ENCODE data around the gene SUCLA2. TPM values are rescaled to one million over a fixed set of nuclear protein-coding genes. Genes with fewer than 3 reads are reported as not detected.

The SUCLA2 gene
- total and polyA plus RNA-seq, 2 of the 8 experiments (the other 6 are each of a cell fraction or from before 2014, with no cell fraction given) = 23.5 to 78.8 TPM

GRCh38 chr13:47991859-47992258 is 9.2 kb downstream of the SUCLA2 start:
- Histone ChIP-seq H3K9me3 (ENCODE audit: insufficient read depth in 2 of 2, low read depth in 1 of 2, low read length in 1 of 2) (no peaks in the 10 kb centered on the region), H3K4me2 (ENCODE audit: insufficient read depth in 1 of 2, low read depth in 2 of 2, low read length in 2 of 2) (no peak overlapping the region), H2BK12ac (ENCODE audit: low read depth, low read length) (no peak overlapping the region), H3K4me3 (ENCODE audit: extremely low read depth in 1 of 4, insufficient read depth in 2 of 4, low read depth in 3 of 4, low read length in 4 of 4) (no peak overlapping the region), H3K9ac (replicated peaks in 1 of 4; ENCODE audit: extremely low read depth in 1 of 4, low read depth in 3 of 4, low read length in 3 of 4) (no peak overlapping the region), H3K23me2 (ENCODE audit: low read depth, low read length) (no peaks in the 10 kb centered on the region), H3K27me3 (replicated peaks in 1 of 4; ENCODE audit: control insufficient read depth in 3 of 4, extremely low read depth in 1 of 4, insufficient read depth in 3 of 4, low read length in 3 of 4) (no peaks in the 10 kb centered on the region), H3K23ac (ENCODE audit: insufficient read length) (no peak overlapping the region), H2BK15ac (ENCODE audit: low read length) (no peak overlapping the region), H3K14ac (ENCODE audit: insufficient read length) (no peak overlapping the region), H3K56ac (replicated peaks; ENCODE audit: insufficient read length, low read depth, low read length) (no peak overlapping the region), H3K27ac (ENCODE audit: low read depth, low read length) (no peak overlapping the region), H2AFZ (ENCODE audit: low read length) (no peak overlapping the region), H3K79me2 (ENCODE audit: control insufficient read depth in 1 of 2, insufficient read depth in 2 of 2, low read length in 2 of 2) (peaks cover 2 to 47% of the 10 kb centered on the region in 2 experiments; a peak in 2 of 4 replicates), H3K4ac (replicated peaks; ENCODE audit: insufficient read length, low read depth, low read length) (no peak overlapping the region), H2BK5ac (ENCODE audit: low read depth, low read length) (no peak overlapping the region), H4K5ac (ENCODE audit: insufficient read length, low read depth, low read length) (no peak overlapping the region), H4K8ac (ENCODE audit: extremely low read depth, insufficient read depth, low read length) (no peak overlapping the region), H3K79me1 (ENCODE audit: low read depth, low read length) (peaks cover 2% of the 10 kb centered on the region; the same call in 1 of the 2 replicates), H2BK20ac (ENCODE audit: low read length) (no peak overlapping the region), H2BK120ac (replicated peaks; ENCODE audit: low read depth, low read length) (no peak overlapping the region), H2AK5ac (ENCODE audit: low read depth, low read length) (no peak overlapping the region), H4K20me1 (replicated peaks in 1 of 2; ENCODE audit: control insufficient read depth in 1 of 2, insufficient read depth in 2 of 2, low read length in 2 of 2) (peaks cover 0 to 2% of the 10 kb centered on the region in 2 experiments), H3K36me3 (ENCODE audit: control insufficient read depth in 2 of 4, insufficient read depth in 4 of 4, low read length in 3 of 4) (peaks cover 4 to 41% (median 10%) of the 10 kb centered on the region in 4 experiments; a peak in 4 of 8 replicates), H4K91ac (replicated peaks; ENCODE audit: insufficient read length, low read length) (no peak overlapping the region), H3K18ac (ENCODE audit: extremely low read depth, low read length) (no peak overlapping the region), H3K4me1 (replicated peaks in 1 of 4; ENCODE audit: control insufficient read depth in 3 of 4, insufficient read depth in 4 of 4, low read length in 3 of 4) (no peaks in the 10 kb centered on the region)
- ChIA-PET POLR2A (ENCODE audit: partially characterized antibody) (no interaction called here), CTCF (ENCODE audit: partially characterized antibody) (interaction anchor here (0.7 to 1.0 kb wide), 2 partner anchors 8 to 189 kb away, joined by 3 read pairs; no protein-coding TSS in a partner anchor)
- no peak for FAIRE-seq
- no peak for DNase-seq (ENCODE audit: low read depth in 1 of 2, low spot score in 2 of 2)
- 86% methylated on average over 4 of the region's 4 CpGs; no CpG with 5 or more reads in 1 of the 2 experiments for WGBS, 2 experiments (ENCODE audit: extremely low coverage in 1 of 2, insufficient coverage in 1 of 2, insufficient read length in 1 of 2, insufficient replicate concordance in 2 of 2, low coverage in 1 of 2, low lambda C conversion rate in 2 of 2, missing lambda C conversion rate in 1 of 2)
- no peak for TF ChIP-seq E2F6 (IDR thresholded peaks at IDR 0.05)
- no peak for TF ChIP-seq JUND (IDR thresholded peaks at IDR 0.05; ENCODE audit: low read length)
- no peak for TF ChIP-seq NANOG (IDR thresholded peaks at IDR 0.05; ENCODE audit: insufficient read depth, low read depth, low read length, poor library complexity, severe bottlenecking)
- TF ChIP-seq EZH2 (IDR thresholded peaks at IDR 0.05; ENCODE audit: low read depth, low read length, severe bottlenecking) = no peak
- no peak for TF ChIP-seq BACH1 (IDR thresholded peaks at IDR 0.05; ENCODE audit: low read length)
- TF ChIP-seq CHD2 (IDR thresholded peaks at IDR 0.05; ENCODE audit: low read length) = no peak
- TF ChIP-seq CTCF (IDR thresholded peaks at IDR 0.05; ENCODE audit: control extremely low read depth in 1 of 3, insufficient read depth in 1 of 3, low read depth in 1 of 3, low read length in 3 of 3) = no peak
- TF ChIP-seq TEAD4 (IDR thresholded peaks at IDR 0.05; ENCODE audit: low read depth, low read length) = no peak
- no peak for TF ChIP-seq NRF1 (IDR thresholded peaks at IDR 0.05; ENCODE audit: low read depth, low read length)
- TF ChIP-seq USF2 (IDR thresholded peaks at IDR 0.05; ENCODE audit: low read length) = no peak
